KOPT-K1 (cell line): ENCODE data around the gene SAV1.
"Not testable (repeated sequence)": the region's sequence is repeated elsewhere in the genome, so short reads cannot be mapped to it uniquely, and the experiment has no call there.

ENCODE experiments used
- H3K27ac ChIP-seq: fragments of 200-600 bp; sonication (generic); 2 replicates; pipeline ENCODE4 v1.5.1; 2016; ENCODE audit warnings: antibody characterized with exemption, mild to moderate bottlenecking, low read depth, low read length; ENCODE audit not compliant: poor library complexity, severe bottlenecking
- H3K36me3 ChIP-seq: fragments of 200-600 bp; sonication (generic); 2 replicates; pipeline ENCODE4 v1.5.1; 2017; ENCODE audit warnings: antibody characterized with exemption, mild to moderate bottlenecking, low read length, moderate library complexity; ENCODE audit not compliant: insufficient read depth
- H3K9me3 ChIP-seq: fragments of 200-600 bp; sonication (generic); 2 replicates; pipeline ENCODE4 v1.5.1; 2017; ENCODE audit warnings: antibody characterized with exemption, low read length, mild to moderate bottlenecking; ENCODE audit not compliant: insufficient read depth, poor library complexity, severe bottlenecking

The SAV1 gene

GRCh38 chr14:50670866-50671256, 2.8 kb upstream of the SAV1 start:
- H3K36me3 ChIP-seq, result no peaks in the 10 kb centered on the region
- no peaks in the 10 kb centered on the region for H3K9me3 ChIP-seq
- H3K27ac ChIP-seq, result no peak overlapping the region

DNA sequence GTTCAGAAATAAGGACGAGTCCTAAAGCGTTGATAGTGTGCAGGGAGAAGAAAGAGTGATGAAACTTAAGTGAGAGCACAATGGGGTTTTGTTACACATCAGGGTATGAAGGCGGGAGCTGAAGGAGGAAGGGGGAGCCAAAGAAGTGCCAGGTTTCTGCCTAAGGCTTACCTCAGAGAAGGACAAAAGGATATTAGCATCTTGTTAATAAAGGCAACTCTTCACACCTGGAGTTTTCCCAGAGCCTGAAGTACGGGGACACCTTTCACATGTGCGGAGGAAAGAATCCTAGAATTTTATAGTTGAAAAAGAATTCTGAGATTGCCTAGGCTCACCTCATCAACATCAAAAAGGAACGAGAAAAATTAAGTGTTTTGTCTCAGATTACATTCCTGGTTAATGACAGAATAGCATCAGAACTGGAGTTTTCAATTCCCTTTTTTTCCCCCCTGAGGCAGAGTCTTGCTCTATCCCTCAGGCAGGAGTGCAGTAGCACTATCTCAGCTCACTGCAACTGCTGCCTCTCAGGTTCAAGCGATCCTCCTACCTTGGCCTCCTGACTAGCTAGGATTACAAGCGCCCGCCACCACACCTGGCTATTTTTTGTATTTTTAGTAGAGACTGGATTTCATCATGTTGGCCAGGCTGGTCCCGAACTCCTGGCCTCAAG, 2.2 kb upstream of the SAV1 start:
- H3K9me3 ChIP-seq, result no peaks in the 10 kb centered on the region
- no peak overlapping the region for H3K27ac ChIP-seq

DNA sequence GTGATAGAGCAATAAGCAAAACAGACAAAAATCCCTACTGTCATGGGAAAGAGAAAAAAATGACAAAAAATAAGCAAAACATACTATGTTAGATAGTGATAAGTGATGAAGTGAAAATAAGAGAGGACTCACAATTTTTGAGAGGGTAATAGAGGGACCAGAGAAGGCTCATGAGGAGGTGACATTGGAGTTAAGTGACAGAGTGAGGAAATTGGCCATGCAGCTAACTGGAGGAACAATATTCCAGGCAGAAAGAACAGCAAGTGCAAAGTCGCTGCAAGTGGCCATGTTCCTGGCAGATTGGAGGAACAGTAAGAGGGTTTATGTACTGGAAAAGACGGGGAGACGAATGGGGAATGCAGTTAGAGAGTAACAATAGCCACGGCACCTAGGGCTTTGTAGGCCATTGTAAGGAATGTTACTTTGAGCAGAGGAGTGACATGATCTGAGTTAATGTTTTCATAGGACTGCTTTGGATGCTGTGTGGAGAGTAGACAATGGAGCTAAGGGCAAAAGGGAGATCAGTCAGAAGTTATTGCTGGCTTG, 1.4 kb upstream of the SAV1 start:
- H3K27ac ChIP-seq, result no peak overlapping the region
- no peaks in the 10 kb centered on the region for H3K9me3 ChIP-seq
- no peaks in the 10 kb centered on the region for H3K36me3 ChIP-seq

More for the DNA sequence above, 2.2 kb upstream of the SAV1 start:
- no peaks in the 10 kb centered on the region for H3K36me3 ChIP-seq

- Histone ChIP-seq H3K9me3 (no peaks in the 10 kb centered on the region), H3K27ac (no peak overlapping the region), H3K36me3 (no peaks in the 10 kb centered on the region)
Measured at GRCh38 chr14:50668826-50669143, 679 bp upstream of the SAV1 start.

DNA sequence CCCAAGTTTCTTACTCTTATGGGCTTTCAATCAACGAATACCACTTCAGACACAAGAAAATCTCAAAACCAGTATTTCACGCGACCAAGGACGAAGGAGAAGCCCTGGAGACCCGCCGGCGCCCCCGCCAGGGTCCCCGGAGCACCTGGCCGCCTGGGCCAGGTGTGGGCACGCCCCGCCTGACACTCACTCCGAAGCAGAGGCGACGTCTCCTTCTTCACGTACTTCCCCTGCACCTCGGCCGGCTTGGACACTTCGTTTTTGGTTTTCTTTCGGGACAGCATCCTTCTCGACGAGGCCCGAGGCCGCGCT, 466 bp downstream of the SAV1 start:
- Histone ChIP-seq H3K9me3 (no peaks in the 10 kb centered on the region), H3K27ac (peak overlapping the region; percentile 30), H3K36me3 (no peaks in the 10 kb centered on the region)

- H3K9me3 ChIP-seq, result no peaks in the 10 kb centered on the region
- no peaks in the 10 kb centered on the region for H3K36me3 ChIP-seq
- peak overlapping the region; percentile 30 for H3K27ac ChIP-seq
Measured at GRCh38 chr14:50666772-50667683, 1.1 kb downstream of the SAV1 start.

DNA sequence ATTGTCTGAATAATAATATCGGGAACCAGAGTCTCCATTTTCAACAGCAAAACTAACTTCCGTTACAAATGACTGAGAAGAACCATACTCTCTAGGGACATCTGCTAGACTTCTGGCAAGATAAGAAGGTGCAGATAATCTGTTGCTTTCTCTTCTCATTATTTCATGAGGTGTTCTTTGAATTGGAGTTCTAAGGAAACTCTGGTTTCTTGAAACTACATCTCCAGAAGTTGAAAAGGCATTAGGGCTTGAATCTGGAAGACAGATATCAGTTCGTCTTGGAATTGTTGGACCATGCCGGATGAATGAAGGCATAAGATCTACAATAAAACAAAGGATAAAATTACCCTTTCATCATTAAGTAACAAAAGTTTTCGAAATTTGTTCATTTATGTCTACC, 2.8 kb downstream of the SAV1 start:
- H3K9me3 ChIP-seq, H3K27ac ChIP-seq, H3K36me3 ChIP-seq: not testable (repeated sequence)

GRCh38 chr14:50664579-50664978, 3.5 kb downstream of the SAV1 start:
- H3K27ac ChIP-seq, H3K36me3 ChIP-seq, H3K9me3 ChIP-seq: not testable (repeated sequence)

GRCh38 chr14:50659327-50659974, 8.7 kb downstream of the SAV1 start:
- Histone ChIP-seq H3K36me3 (no peaks in the 10 kb centered on the region), H3K27ac (no peak overlapping the region), H3K9me3 (no peaks in the 10 kb centered on the region)

GRCh38 chr14:50658203-50658602, 9.9 kb downstream of the SAV1 start:
- Histone ChIP-seq H3K9me3 (no peaks in the 10 kb centered on the region), H3K27ac (no peak overlapping the region), H3K36me3 (no peaks in the 10 kb centered on the region)

GRCh38 chr14:50657753-50658152, 10.4 kb downstream of the SAV1 start:
- Histone ChIP-seq H3K27ac (no peak overlapping the region), H3K9me3 (no peaks in the 10 kb centered on the region), H3K36me3 (no peaks in the 10 kb centered on the region)

- Histone ChIP-seq H3K27ac (no peak overlapping the region), H3K9me3 (no peaks in the 10 kb centered on the region), H3K36me3 (no peaks in the 10 kb centered on the region)
Measured at GRCh38 chr14:50656776-50657175, 11.3 kb downstream of the SAV1 start.

GRCh38 chr14:50649691-50650090, 18.4 kb downstream of the SAV1 start:
- no peaks in the 10 kb centered on the region for H3K36me3 ChIP-seq
- no peak overlapping the region for H3K27ac ChIP-seq
- no peaks in the 10 kb centered on the region for H3K9me3 ChIP-seq

DNA sequence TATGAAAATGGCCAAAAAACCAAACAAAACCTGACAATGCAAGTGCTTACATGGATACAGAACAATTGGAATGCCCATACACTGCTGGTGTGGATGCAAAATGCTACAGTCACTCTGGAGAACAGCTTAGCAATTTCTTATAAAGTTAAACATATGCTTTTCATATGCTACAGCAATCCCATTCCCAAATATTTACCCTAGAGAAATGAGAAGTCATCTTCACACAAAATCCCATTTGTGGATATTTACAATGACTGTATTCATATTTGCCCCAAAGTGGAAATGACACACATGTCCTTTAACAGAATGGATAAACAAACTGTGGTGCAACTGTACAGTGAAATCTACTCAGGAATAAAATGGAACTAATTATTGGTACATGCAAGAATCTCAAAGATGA, 20.4 kb downstream of the SAV1 start:
- Histone ChIP-seq H3K36me3 (no peaks in the 10 kb centered on the region), H3K9me3 (no peaks in the 10 kb centered on the region), H3K27ac (no peak overlapping the region)

GRCh38 chr14:50647282-50647681, 20.8 kb downstream of the SAV1 start:
- Histone ChIP-seq H3K36me3 (no peaks in the 10 kb centered on the region), H3K9me3 (no peaks in the 10 kb centered on the region), H3K27ac (no peak overlapping the region)
